Fibroblast of the aortic adventitia (primary cell): ENCODE measurements around the gene CBFA2T2. TPM values are rescaled to one million over a fixed set of nuclear protein-coding genes. Genes with fewer than 3 reads are reported as not detected.

Experiments used
- DNase-seq: peaks from one replicate; pipeline ENCODE4 v3.0.0-alpha.2; 2010; ENCODE audit warnings: low read depth
- H3K4me3 ChIP-seq: 2 replicates; pipeline ENCODE4 v1.5.1; 2011; ENCODE audit warnings: low read depth, mild to moderate bottlenecking, control low read depth, low read length, moderate library complexity
- CTCF ChIP-seq: IDR thresholded peaks from 2 replicates; pipeline ENCODE4 v1.5.1; 2011; ENCODE audit warnings: mild to moderate bottlenecking, low read length, control low read depth, inconsistent platforms; ENCODE audit not compliant: insufficient read depth
- total RNA-seq: library from RNA; depleted of rRNA; stranded (reverse); fragments of >200 nt; gene quantifications from 2 replicates; pipeline ENCODE4 v1.2.3, GENCODE V29; 2012; ENCODE audit warnings: low replicate concordance

CBFA2T2 gene
- total RNA-seq, 1 donor: 11.7 TPM

- no peak for TF ChIP-seq CTCF
- DNase-seq: peak; percentile 32
Measured at GRCh38 chr20:33516882-33517281, 27.0 kb downstream of the CBFA2T2 start.

GRCh38 chr20:33518071-33518470, 28.2 kb downstream of the CBFA2T2 start:
- DNase-seq: peak; percentile 45
- no peak for TF ChIP-seq CTCF

More at GRCh38 chr20:33516882-33517281, 27.0 kb downstream of the CBFA2T2 start:
- H3K4me3 ChIP-seq: no peak overlapping the region

GRCh38 chr20:33521461-33521860, 31.6 kb downstream of the CBFA2T2 start:
- TF ChIP-seq CTCF: no peak
- no peak for DNase-seq
- no peak overlapping the region for H3K4me3 ChIP-seq

More at GRCh38 chr20:33518071-33518470, 28.2 kb downstream of the CBFA2T2 start:
- H3K4me3 ChIP-seq: no peak overlapping the region

- TF ChIP-seq CTCF: no peak
- no peak for DNase-seq
- no peak overlapping the region for H3K4me3 ChIP-seq
Measured at GRCh38 chr20:33522256-33522820, 32.4 kb downstream of the CBFA2T2 start.

GRCh38 chr20:33524261-33524660, 34.4 kb downstream of the CBFA2T2 start:
- peak; percentile 25 for DNase-seq
- TF ChIP-seq CTCF: no peak

GRCh38 chr20:33526769-33527168, 36.9 kb downstream of the CBFA2T2 start:
- DNase-seq: no peak
- H3K4me3 ChIP-seq: no peak overlapping the region
- no peak for TF ChIP-seq CTCF

More at GRCh38 chr20:33524261-33524660, 34.4 kb downstream of the CBFA2T2 start:
- H3K4me3 ChIP-seq: no peak overlapping the region
